ENCODE data around the gene TMEM63A.
A peak's percentile ranks its signal among the peaks of the same experiment; 100 is the strongest.

Gene TMEM63A

DNA sequence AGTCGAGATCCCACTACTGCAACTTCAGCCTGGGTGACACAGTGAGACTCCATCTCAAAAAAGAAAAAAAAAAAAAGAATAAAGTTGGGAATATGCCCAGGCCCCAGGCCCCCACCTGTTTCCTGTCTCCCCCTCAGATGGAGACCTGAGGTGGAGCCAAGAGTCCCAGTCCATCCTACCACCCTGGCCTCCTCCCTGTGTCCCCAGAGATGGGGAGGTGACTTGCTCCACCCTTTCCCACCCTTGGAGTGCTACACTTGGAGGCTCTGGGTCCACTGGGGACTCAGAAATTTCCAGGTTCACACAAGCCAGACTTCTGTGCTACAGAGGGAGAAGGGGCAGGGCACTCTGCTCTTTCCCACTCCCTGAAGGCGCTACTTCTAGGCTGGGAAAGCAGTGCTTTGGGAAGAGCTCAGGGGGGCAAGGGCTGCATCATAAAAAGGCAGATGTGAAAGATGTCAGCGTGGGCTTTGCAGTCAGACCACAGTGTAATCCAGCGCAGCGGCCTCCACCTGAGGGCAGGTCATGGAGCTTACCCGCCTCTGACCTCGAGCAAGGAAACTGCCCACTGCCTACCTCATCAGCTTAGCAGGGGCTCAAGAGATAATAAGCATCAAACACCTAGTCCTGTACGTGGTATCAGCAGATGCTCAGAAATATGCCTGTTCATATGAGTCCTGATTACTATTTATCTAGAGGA is 13.4 kb downstream of the TMEM63A start:
- H3K9me3 ChIP-seq (ENCODE audit: control insufficient read depth in 2 of 2, low read length in 2 of 2): no peaks in the 10 kb centered on the region
- peaks cover 2 to 8% of the 10 kb centered on the region in 2 donors for H3K4me1 ChIP-seq (ENCODE audit: control insufficient read depth in 2 of 2, insufficient read depth in 2 of 2, low read length in 2 of 2)
- H3K4me3 ChIP-seq (ENCODE audit: low read length in 2 of 2): no peak overlapping the region
- H3K27me3 ChIP-seq (ENCODE audit: control insufficient read depth in 2 of 2, insufficient read depth in 2 of 2, low read length in 2 of 2): no peaks in the 10 kb centered on the region
- no peak overlapping the region for H3K9ac ChIP-seq (ENCODE audit: low read depth in 1 of 2, low read length in 2 of 2)
- H3K27ac ChIP-seq (ENCODE audit: low read depth in 2 of 2, low read length in 2 of 2): no peak overlapping the region
- peaks cover 66 to 72% of the 10 kb centered on the region in 2 donors for H3K36me3 ChIP-seq (ENCODE audit: control insufficient read depth in 2 of 2, insufficient read depth in 2 of 2, low read length in 2 of 2)

DNA sequence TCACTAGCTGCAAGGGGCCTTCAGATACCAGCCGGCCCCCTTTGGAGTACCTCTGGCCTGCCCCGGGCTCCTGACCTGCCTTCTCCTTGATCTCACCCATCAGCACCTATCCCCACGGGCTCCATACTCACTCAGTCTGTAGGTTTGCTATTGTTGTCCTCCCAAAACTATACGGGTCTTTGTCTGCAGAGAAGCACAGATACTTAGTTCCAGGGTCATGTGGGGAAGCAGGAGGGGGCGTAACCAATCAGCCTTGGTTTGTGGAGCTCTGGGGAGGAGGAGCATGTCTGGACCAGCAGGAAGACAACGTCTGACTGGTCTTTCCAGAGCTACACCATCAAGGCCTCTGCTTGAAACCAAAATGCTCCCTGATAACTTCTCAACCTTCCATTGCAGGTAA is 15.2 kb downstream of the TMEM63A start:
- Histone ChIP-seq H3K9me3 (ENCODE audit: control insufficient read depth in 2 of 2, low read length in 2 of 2) (no peaks in the 10 kb centered on the region), H3K9ac (ENCODE audit: low read depth in 1 of 2, low read length in 2 of 2) (no peak overlapping the region), H3K4me3 (ENCODE audit: low read length in 2 of 2) (no peak overlapping the region), H3K4me1 (ENCODE audit: control insufficient read depth in 2 of 2, insufficient read depth in 2 of 2, low read length in 2 of 2) (peaks cover 2 to 8% of the 10 kb centered on the region in 2 donors), H3K27me3 (ENCODE audit: control insufficient read depth in 2 of 2, insufficient read depth in 2 of 2, low read length in 2 of 2) (no peaks in the 10 kb centered on the region), H3K36me3 (ENCODE audit: control insufficient read depth in 2 of 2, insufficient read depth in 2 of 2, low read length in 2 of 2) (peaks cover 64 to 74% of the 10 kb centered on the region in 2 donors), H3K27ac (ENCODE audit: low read depth in 2 of 2, low read length in 2 of 2) (no peak overlapping the region)

DNA sequence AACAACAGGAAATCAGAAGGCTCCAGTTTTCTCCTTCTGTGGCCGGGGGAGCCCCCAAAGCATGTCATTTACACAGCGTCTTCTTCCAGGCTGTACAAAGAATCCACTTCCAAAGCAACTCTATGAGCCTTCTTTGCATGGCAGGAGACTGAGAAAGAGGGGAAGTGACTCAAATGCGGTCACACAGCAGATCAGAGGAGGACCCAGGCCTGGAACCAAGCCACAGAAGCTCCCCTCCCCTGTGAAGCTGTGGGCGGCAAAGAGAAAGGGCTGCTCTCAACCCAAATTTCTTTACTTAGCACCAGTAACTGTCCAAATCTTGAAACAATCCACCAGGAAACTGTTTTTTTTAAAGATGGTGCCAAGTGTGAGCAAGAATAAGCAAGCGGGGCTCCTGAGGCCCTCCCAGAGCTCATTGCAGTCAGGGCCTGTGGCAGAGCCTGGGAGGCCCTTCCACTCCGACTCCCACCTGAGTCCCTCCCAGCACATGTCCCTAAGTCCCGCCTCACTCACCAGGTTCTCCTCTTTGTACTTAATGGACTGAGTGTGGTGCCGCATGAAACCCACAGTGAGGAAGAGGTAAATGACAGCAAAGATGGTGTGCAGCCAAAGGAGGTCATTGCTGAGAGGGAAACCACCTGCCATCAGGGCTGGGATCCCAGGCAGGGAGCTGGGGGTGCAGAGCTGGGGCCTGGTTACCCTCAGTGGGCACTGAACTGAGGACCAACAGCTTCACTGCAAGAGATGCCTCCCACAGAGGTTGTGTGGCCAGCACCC is 15.9 kb downstream of the TMEM63A start:
- Histone ChIP-seq H3K9ac (ENCODE audit: low read depth in 1 of 2, low read length in 2 of 2) (no peak overlapping the region), H3K36me3 (ENCODE audit: control insufficient read depth in 2 of 2, insufficient read depth in 2 of 2, low read length in 2 of 2) (peaks cover 67 to 74% of the 10 kb centered on the region in 2 donors), H3K9me3 (ENCODE audit: control insufficient read depth in 2 of 2, low read length in 2 of 2) (no peaks in the 10 kb centered on the region), H3K4me3 (ENCODE audit: low read length in 2 of 2) (no peak overlapping the region), H3K27me3 (ENCODE audit: control insufficient read depth in 2 of 2, insufficient read depth in 2 of 2, low read length in 2 of 2) (no peaks in the 10 kb centered on the region), H3K4me1 (ENCODE audit: control insufficient read depth in 2 of 2, insufficient read depth in 2 of 2, low read length in 2 of 2) (peaks cover 2 to 8% of the 10 kb centered on the region in 2 donors), H3K27ac (ENCODE audit: low read depth in 2 of 2, low read length in 2 of 2) (no peak overlapping the region)

DNA sequence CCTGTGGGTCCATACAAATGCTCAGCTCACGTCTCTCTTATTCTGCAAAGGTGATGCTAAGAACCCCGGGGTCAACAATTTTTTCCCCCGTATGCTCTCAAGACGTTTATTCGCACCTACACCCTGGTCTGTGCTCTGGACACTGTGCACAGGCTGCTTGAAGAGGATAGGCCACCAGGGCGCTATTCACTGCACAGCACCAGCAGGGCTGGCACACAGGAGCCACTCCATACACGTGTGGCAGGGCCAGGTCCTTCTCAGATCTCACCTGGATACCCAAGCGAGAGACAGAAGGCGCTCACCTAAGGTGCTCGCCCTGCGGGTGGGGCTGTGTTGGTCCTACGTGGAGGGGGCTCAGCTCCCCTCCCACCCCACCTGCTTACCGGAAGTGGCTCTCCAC is 16.7 kb downstream of the TMEM63A start:
- Histone ChIP-seq H3K27ac (ENCODE audit: low read depth in 2 of 2, low read length in 2 of 2) (no peak overlapping the region), H3K4me3 (ENCODE audit: low read length in 2 of 2) (no peak overlapping the region), H3K36me3 (ENCODE audit: control insufficient read depth in 2 of 2, insufficient read depth in 2 of 2, low read length in 2 of 2) (peaks cover 67 to 74% of the 10 kb centered on the region in 2 donors), H3K27me3 (ENCODE audit: control insufficient read depth in 2 of 2, insufficient read depth in 2 of 2, low read length in 2 of 2) (no peaks in the 10 kb centered on the region), H3K9ac (ENCODE audit: low read depth in 1 of 2, low read length in 2 of 2) (no peak overlapping the region), H3K9me3 (ENCODE audit: control insufficient read depth in 2 of 2, low read length in 2 of 2) (no peaks in the 10 kb centered on the region), H3K4me1 (ENCODE audit: control insufficient read depth in 2 of 2, insufficient read depth in 2 of 2, low read length in 2 of 2) (peaks cover 2 to 8% of the 10 kb centered on the region in 2 donors)

DNA sequence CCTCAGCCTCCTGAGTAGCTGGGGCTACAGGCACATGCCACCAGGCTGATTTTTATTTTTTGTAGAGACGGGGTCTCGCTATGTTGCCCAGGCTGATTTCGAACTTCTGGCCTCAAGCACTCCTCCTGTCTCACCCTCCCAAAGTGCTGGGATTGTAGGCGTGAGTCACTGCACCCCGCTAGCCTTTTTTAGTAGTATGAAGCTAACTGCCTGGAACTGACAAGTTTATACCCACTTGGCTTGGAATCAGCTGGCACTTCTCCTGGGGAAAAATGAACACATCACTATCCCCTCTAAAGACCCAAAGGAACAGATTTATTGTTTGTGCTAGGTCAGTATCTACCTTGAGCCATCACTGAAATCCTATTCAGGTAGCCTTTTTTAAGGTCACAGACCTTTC is 19.0 kb downstream of the TMEM63A start:
- Histone ChIP-seq H3K27me3 (ENCODE audit: control insufficient read depth in 2 of 2, insufficient read depth in 2 of 2, low read length in 2 of 2) (no peaks in the 10 kb centered on the region), H3K27ac (ENCODE audit: low read depth in 2 of 2, low read length in 2 of 2) (peak overlapping the region in 1 of 2 donors; percentile 16), H3K36me3 (ENCODE audit: control insufficient read depth in 2 of 2, insufficient read depth in 2 of 2, low read length in 2 of 2) (peaks cover 69 to 80% of the 10 kb centered on the region in 2 donors), H3K4me1 (ENCODE audit: control insufficient read depth in 2 of 2, insufficient read depth in 2 of 2, low read length in 2 of 2) (peaks cover 2 to 8% of the 10 kb centered on the region in 2 donors), H3K9ac (ENCODE audit: low read depth in 1 of 2, low read length in 2 of 2) (no peak overlapping the region), H3K4me3 (ENCODE audit: low read length in 2 of 2) (no peak overlapping the region), H3K9me3 (ENCODE audit: control insufficient read depth in 2 of 2, low read length in 2 of 2) (no peaks in the 10 kb centered on the region)

DNA sequence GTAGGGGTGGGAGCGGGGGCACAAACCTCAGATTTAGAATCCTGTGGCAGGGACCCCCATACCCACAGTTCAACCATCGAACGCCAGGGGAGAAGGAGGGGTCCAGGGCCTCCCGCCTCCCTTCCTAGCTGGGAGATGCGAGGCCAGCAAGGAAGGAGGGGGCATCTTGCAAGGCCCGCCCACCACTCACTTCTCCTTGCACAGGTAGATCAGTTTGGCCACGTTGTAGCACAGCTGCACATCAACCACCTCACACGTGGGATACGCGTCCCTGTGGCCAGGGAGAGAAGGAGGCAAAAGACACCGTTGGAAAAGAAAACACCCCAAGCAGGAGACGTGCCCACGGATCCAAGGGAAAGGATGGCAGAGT is 19.6 kb downstream of the TMEM63A start:
- no peaks in the 10 kb centered on the region for H3K27me3 ChIP-seq (ENCODE audit: control insufficient read depth in 2 of 2, insufficient read depth in 2 of 2, low read length in 2 of 2)
- peaks cover 66 to 79% of the 10 kb centered on the region in 2 donors for H3K36me3 ChIP-seq (ENCODE audit: control insufficient read depth in 2 of 2, insufficient read depth in 2 of 2, low read length in 2 of 2)
- no peak overlapping the region for H3K27ac ChIP-seq (ENCODE audit: low read depth in 2 of 2, low read length in 2 of 2)
- peaks cover 2 to 8% of the 10 kb centered on the region in 2 donors for H3K4me1 ChIP-seq (ENCODE audit: control insufficient read depth in 2 of 2, insufficient read depth in 2 of 2, low read length in 2 of 2)
- no peaks in the 10 kb centered on the region for H3K9me3 ChIP-seq (ENCODE audit: control insufficient read depth in 2 of 2, low read length in 2 of 2)
- H3K4me3 ChIP-seq (ENCODE audit: low read length in 2 of 2): no peak overlapping the region
- no peak overlapping the region for H3K9ac ChIP-seq (ENCODE audit: low read depth in 1 of 2, low read length in 2 of 2)

DNA sequence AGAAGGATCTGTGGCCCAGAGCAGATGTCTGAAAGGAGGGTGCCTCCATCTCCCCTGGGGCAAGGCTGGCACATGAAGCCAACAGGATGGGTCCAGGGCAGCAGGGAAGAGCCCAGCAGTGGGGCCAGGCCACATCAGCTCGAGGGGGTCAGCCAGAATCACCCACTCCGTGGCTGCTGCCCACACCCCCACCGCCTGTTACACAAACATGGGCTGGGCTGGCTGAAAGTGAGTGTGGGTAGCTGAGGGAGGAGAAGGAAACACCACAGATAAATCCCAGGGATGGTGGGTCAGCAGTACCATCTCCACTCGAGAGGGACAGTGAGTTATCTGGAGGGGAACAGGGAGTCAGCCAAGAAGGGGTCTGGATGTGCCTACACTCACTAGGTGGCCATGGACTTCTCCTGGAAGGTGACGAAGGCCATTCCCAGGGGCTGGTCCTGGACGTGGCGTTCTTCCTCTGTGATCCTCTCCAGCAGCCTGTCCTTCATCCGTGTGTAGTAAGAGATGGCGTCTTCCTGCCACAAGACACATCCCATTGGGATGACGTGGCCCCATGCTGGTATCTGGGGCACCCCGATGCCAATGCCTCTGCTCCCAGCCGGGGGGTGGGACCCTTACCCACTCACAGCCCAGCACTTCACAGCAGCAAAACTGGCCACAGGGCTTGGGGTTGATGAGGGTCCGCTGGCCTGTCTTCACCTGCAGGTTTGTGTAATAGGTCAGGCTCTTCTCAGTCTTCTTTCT is 20.2 kb downstream of the TMEM63A start:
- peaks cover 62 to 76% of the 10 kb centered on the region in 2 donors for H3K36me3 ChIP-seq (ENCODE audit: control insufficient read depth in 2 of 2, insufficient read depth in 2 of 2, low read length in 2 of 2)

DNA sequence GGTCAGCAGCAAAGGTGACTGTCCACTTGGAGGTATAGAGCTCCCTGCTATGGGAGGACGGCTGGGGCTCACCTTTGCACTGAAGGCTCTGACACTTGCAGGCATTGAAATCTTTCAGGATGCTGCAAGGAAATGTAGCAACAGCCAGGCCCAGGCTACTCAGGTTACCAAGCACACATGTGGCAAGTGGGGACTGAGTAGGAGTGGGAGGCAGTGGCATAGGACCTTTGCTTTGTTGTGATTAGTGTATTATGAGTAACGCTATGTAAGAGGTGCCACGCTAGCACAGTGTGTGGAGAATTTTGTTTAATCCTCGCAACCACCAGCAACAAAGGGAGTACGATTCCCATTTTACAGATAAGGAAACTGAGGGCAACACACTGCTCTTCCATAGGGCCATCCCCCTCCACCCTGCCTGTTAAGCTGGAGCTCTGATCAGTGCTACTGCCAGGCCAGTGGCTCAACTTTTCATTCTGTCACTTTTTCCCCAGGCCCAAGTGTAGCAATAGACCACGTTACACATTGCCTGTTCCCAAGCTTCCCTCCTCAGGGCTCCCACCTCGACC is 21.2 kb downstream of the TMEM63A start:
- no peak overlapping the region for H3K4me3 ChIP-seq (ENCODE audit: low read length in 2 of 2)
- H3K9me3 ChIP-seq (ENCODE audit: control insufficient read depth in 2 of 2, low read length in 2 of 2): no peaks in the 10 kb centered on the region
- no peak overlapping the region for H3K9ac ChIP-seq (ENCODE audit: low read depth in 1 of 2, low read length in 2 of 2)
- peaks cover 2 to 5% of the 10 kb centered on the region in 2 donors for H3K4me1 ChIP-seq (ENCODE audit: control insufficient read depth in 2 of 2, insufficient read depth in 2 of 2, low read length in 2 of 2)
- no peak overlapping the region for H3K27ac ChIP-seq (ENCODE audit: low read depth in 2 of 2, low read length in 2 of 2)
- no peaks in the 10 kb centered on the region for H3K27me3 ChIP-seq (ENCODE audit: control insufficient read depth in 2 of 2, insufficient read depth in 2 of 2, low read length in 2 of 2)
- H3K36me3 ChIP-seq (ENCODE audit: control insufficient read depth in 2 of 2, insufficient read depth in 2 of 2, low read length in 2 of 2): peaks cover 63 to 76% of the 10 kb centered on the region in 2 donors

More for the DNA sequence above, 20.2 kb downstream of the TMEM63A start:
- Histone ChIP-seq H3K4me1 (ENCODE audit: control insufficient read depth in 2 of 2, insufficient read depth in 2 of 2, low read length in 2 of 2) (peaks cover 2 to 8% of the 10 kb centered on the region in 2 donors), H3K9me3 (ENCODE audit: control insufficient read depth in 2 of 2, low read length in 2 of 2) (no peaks in the 10 kb centered on the region), H3K9ac (ENCODE audit: low read depth in 1 of 2, low read length in 2 of 2) (no peak overlapping the region), H3K4me3 (ENCODE audit: low read length in 2 of 2) (no peak overlapping the region), H3K27ac (ENCODE audit: low read depth in 2 of 2, low read length in 2 of 2) (no peak overlapping the region), H3K27me3 (ENCODE audit: control insufficient read depth in 2 of 2, insufficient read depth in 2 of 2, low read length in 2 of 2) (no peaks in the 10 kb centered on the region)

DNA sequence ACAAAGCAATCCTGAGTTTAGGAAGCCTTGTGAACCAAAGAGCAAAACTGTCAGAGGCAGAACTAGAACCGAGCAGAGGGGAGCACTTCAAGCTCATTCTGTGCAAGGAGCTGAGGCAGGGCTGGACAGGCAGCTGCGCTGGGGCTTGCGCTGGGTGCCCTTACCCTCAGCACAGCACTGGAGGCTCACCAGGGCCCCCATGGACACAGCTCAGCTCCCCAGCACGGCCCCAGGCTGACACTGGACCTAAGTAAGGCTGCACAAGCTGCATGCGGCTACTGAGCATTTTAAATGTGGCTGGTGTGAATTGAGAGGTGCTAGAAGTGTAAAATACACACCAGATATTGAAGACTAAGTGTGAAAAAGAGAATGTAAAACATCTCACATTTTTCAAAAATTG is 22.1 kb downstream of the TMEM63A start:
- Histone ChIP-seq H3K9ac (ENCODE audit: low read depth in 1 of 2, low read length in 2 of 2) (no peak overlapping the region), H3K36me3 (ENCODE audit: control insufficient read depth in 2 of 2, insufficient read depth in 2 of 2, low read length in 2 of 2) (peaks cover 62 to 74% of the 10 kb centered on the region in 2 donors), H3K27ac (ENCODE audit: low read depth in 2 of 2, low read length in 2 of 2) (no peak overlapping the region)

More for the DNA sequence above, 22.1 kb downstream of the TMEM63A start:
- Histone ChIP-seq H3K4me1 (ENCODE audit: control insufficient read depth in 2 of 2, insufficient read depth in 2 of 2, low read length in 2 of 2) (peaks cover 0 to 5% of the 10 kb centered on the region in 2 donors), H3K27me3 (ENCODE audit: control insufficient read depth in 2 of 2, insufficient read depth in 2 of 2, low read length in 2 of 2) (no peaks in the 10 kb centered on the region), H3K9me3 (ENCODE audit: control insufficient read depth in 2 of 2, low read length in 2 of 2) (no peaks in the 10 kb centered on the region), H3K4me3 (ENCODE audit: low read length in 2 of 2) (no peak overlapping the region)

Measured in mucosa of rectum (tissue), 2 donors.